ENCODE results near the gene VIPR2.

VIPR2 gene

DNA sequence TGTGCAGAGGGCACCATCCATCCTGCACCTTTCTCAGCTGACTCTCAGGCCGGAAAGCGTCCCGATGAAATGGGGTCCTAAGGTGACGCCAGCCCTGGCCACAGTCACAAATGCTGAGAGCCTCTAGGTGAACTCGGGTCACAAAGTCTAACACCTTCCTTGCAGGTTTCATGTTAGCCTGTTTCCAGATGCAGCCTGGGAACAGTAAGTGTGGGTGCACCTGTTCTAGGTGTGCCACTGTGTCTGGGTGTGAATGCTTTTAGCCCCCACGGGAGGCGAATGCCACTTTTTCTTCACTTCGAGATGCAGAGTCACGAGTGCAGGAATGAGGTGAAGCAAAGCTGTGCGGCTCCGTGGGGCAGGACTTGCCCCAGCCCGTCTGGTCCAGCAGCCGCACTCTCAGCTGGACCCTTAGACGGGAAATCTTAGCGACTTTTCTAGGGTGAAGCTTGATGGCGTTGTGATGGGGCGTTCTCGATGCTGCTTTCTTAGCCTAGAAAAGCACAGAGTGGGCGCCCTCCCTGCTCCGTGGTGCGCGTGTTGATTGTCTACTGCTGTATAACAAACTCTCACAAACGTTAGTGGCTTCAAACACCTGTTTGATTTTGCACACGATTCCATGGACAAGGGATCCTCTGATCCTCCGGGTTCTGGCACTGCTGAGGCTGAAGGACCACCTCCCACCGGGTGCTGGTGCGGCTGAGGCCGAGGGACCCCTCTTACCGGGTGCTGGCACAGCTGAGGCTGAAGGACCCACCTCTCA is 13.6 kb upstream of the VIPR2 start:
- DNase-seq (ENCODE audit: low read depth) = no peak

DNA sequence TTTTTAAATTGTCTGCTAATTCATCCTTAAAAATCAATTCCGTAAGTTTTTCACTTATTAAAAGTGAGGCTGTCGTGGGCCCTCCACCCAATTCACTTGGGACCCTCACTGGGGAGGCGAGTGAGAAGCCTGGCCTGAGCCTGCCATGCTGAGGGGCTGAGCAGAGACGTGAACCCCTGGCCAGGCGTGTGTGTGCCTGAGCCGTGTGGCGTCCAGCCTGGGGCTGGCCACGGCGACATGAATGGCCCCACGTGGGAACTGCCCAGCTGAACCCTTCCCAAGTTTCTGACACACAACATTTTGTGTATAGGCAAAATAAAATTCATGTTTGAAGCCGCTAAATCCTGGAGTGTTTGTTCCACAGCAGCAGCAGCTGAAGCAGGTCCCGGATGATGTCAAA is 13.0 kb upstream of the VIPR2 start:
- no peak for DNase-seq (ENCODE audit: low read depth)

DNA sequence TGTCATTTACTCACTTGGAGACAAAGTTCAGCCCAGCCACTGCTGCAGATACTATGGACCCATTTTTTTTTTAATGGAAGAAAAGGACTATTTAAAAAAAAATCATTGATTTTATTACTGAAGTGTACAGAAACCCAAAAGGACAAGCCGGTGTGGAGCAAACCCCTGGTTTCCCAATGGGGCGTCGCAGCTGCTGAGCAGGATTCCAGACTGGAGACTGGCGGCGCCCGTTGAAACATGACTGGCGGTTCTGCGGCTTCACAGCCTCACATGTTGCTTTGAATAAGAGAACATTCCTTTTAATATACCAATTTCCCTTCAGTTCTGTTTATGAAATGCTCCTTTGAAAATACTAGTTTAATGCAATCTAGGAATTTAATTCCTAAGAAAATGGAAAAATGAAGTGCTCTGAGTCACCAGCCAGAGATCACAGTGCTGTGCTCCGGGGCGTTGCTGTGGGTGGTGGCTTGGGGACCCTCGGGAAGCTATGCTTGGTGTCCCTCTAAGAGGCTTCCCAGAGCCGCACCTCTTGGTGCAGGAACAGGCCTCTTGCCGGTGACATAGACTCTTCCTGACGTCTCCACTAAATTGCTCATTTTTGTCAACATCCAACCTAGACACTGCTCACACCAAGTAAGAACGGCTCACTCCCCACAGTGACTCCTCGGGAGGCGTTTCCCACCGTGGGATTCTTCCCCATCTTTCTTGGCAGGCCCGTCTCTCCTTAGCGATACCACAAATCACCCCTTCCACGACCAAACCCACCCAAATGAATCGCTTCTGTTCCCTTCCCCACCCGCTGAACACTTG is 12.0 kb upstream of the VIPR2 start:
- no peak for DNase-seq (ENCODE audit: low read depth)

DNA sequence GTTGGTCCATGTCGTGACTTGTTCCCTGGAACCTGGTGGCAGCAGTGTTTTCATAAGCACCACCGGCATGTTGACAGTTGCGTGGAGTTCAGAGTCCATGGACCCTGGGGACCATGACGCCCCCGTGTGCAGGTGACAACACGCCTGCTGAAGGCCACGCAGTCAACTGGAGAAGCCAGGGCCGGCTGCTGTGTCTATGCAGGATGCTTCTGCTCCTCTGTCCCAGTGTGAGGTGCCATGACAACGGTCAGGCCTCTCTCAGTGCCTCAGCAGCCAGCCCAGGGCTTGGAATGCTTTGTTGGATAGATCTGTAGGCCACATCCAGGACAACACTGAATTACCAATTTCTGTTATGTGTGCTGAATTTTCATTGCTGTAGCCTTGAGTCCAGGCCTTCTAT is 10.7 kb upstream of the VIPR2 start:
- no peak for DNase-seq (ENCODE audit: low read depth)

DNA sequence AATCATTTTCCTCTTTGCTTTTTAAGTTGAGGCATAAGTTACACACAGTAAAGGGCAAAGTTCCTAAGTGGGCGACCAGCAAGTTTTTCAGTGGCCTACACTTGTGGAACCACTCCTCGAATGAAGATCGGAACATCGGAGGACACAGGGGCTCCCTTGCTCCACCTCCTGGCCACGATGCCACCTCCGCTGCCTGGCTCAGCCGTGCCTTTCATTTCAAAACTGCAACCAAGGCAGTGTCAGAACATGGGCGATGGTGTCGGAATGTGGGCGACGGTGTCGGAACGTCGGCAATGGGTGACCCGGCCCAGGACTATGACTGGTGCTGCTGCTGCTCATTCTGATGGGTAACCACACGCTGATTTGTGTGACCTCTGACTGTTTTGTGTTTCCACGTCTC is 9.6 kb upstream of the VIPR2 start:
- no peak for DNase-seq (ENCODE audit: low read depth)

DNA sequence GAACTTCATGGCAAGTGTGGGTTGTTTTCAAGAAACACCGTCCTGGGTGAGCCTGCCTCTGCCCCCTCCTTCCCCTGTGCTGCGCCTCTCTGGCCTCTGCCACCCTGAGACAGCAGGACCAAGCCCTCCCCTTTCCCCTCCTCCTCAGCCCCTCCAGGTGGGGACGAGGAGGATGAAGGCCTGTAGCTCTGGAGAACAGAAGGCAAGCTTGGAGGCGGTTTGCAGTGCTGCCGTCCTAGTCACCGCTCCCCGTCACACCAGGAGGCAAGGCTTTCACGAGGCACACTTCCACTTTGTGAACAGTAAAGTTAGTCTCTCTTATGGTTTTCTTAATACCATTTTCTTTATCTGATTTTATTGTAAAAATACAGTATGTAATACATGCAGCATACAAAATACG is 8.8 kb upstream of the VIPR2 start:
- no peak for DNase-seq (ENCODE audit: low read depth)

DNA sequence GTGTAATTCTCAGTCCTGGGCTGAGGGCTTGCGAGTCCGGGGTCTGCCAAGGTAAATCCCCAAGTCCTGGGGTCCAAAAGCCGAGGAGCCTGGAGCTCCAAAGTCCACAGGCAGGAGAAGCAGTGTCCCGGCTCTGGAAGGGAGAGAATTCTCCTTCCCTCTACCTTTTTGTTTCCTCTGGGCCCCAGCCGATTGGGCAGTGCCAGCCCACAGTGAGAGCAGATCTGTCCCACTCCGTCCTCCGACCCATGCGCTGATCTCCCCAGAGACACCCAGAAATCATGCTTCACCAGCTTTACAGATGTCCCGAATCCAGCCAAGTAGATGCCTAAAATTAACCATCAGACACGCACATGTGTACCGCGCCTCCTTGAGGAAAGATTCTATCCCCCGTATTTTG is 8.1 kb upstream of the VIPR2 start:
- no peak for DNase-seq (ENCODE audit: low read depth)

DNA sequence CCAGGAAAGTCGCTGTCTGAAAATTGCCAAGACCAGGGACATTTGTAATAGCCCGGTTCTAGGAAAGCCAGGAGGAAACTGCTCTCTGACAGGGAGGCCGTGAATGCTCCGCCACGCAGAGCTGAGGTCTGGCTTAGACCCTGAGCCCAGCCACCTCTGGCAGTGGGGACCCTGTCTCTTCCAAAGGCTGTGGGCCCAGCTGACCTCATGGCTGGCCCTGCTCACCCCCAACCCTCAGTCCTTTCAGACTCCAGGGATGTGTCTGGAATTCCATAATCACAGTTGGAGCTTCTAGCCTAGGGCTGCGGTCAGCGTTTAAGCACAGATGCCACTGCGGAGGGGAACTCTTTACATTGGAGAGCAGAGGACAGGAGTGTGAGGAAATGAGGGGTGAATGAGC is 6.6 kb upstream of the VIPR2 start:
- DNase-seq (ENCODE audit: low read depth) = no peak

DNA sequence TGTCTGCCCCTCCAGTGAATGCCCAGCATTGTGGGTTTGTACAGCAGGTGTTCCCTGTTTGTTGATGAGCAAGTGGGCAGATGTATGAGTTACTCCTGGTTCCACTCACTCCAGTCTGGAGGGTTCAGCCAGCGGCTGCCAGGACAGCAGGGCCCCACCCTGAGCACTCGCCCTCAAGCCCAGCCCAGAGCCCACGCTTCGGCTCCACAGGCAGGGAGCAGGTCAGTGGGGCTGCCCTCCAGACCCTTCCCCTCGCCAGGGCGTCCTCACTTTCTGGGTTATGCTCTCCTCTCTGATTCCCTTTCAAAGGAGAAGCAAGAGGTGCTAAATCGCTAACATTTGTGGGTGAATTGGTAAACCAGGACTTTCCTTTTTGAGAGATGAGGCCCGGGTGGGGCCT is 4.8 kb upstream of the VIPR2 start:
- no peak for DNase-seq (ENCODE audit: low read depth)

DNA sequence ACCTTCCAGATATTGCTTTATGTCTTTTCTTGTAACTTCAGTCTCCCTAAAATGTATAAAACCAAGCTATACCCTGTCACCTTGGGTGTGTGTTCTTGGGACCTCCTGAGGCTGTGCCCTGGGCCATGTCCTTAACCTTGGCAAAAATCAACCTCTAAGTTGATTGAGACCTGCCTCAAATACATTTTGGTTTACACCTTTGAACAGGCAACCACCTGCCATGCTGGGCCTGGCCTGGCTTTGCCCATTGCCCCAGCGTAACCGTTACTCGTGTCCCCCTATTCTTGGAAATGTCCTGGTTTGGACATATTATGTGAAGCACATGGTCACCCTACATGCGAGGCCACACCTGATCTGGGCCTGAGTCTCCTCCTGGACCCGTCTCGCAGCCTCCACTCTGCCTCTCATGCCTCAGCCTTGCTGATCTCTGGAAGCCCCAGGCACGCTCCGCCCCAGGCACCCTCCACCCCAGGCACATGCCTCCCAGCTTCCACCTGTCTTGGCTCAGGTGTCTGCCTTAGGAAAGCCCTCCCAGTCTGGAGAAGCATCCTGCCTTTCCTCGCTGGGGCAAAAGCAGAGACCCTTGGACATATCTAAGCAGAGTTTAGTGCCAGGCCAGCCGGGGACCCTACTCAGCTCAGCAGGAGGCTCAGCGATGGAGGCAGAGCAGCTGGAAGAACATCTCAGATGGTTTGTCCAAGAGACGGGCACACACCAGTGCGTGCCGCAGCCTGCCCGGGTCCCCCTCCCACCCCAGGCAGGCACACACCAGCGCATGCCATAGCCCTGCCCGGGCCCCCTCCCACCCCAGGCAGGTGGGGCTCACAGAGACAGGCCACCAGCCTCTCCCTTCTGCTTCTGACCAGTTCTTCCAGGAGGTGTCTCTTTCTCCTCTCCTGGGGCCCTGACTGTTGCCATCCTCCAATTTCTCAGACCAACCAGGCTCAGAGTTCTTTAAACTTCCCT is 4.0 kb upstream of the VIPR2 start:
- no peak for DNase-seq (ENCODE audit: low read depth)

DNA sequence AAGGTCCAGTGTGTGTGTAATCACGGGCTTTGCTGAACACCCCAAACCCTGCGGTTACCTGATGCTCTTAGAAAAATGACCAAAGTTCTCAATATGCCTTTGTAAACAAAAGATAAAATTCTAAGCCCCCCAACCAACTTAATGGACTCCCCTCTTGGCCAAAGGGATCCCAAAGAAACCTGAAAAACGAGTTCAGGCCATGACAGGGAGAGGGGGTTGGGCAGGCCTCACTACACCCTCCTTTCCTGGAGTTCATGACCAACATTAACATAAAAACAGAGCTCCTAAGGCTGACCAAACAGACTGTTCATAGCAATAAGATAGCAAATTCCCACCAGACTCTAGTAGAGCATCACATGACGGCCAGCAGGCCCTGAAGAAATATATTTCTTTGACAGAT is 3.0 kb upstream of the VIPR2 start:
- DNase-seq (ENCODE audit: low read depth) = no peak

DNA sequence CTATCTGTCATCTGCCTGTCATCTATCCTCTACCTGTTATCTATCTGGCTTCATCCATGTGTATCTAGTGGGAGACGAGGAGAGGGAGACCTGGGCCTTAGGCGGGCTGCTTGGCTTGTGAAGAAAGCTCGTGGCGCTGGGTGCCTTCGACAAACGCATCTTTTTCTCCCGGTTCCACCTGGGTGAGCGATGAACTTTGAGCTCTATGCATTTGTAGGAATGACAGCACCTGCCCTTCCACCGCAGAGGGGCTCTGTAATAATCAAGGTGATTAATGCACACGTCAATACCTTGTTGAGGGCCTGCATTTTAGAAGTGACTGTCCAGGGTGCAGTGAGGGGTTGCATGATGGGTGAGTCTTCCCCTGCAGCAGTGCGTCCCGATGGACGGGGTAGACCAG is 2.6 kb upstream of the VIPR2 start:
- DNase-seq (ENCODE audit: low read depth) = no peak

DNA sequence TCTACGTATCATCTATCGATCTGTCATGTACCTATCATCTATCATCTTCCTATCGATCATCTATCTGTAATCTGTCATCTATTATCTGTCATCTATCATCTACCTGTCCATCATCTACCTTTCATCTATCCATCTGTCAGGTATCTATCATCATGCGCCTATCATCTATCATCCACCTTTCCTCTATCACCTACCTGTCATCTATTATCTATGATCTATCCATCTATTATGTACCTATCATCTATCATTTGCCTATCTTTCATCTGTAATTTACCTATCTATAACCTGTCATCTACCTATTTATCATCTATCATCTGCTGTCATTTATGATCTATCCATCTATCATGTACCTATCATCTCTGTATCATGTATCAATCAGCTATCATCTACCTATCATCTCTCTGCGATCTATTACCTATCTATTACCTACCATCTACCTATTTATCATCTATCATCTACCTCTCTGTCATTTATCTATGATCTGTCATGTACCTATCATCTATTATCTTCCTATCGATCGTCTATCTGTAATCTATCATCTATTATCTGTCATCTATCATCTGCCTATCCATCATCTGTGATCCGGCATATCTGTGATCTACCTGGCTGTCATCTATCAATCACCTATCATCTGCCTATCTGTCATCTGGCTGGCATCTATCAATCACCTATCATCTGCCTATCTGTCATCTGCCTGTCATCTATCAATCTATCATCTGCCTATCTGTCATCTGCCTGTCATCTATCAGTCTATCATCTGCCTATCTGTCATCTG is 1.6 kb upstream of the VIPR2 start:
- DNase-seq (ENCODE audit: low read depth) = no peak

DNA sequence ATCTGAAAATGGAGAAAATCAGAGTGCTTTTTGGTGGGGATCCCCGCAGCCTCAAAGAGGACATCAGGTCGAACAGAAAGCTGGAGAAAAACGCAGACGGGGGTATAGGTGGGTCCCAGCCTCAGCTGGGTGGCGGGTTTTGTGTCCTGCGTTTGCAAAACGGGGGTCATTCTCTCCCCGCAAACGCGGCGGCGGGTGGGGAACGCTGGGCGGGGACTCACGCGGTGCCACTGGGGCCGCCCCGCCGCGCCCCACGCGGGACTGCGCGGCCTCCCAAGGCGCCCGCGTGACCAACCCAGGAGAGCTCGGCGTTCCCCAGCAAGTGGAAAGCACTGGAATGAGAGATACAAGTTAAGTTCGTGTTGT is 806 bp upstream of the VIPR2 start:
- no peak for DNase-seq (ENCODE audit: low read depth)

DNA sequence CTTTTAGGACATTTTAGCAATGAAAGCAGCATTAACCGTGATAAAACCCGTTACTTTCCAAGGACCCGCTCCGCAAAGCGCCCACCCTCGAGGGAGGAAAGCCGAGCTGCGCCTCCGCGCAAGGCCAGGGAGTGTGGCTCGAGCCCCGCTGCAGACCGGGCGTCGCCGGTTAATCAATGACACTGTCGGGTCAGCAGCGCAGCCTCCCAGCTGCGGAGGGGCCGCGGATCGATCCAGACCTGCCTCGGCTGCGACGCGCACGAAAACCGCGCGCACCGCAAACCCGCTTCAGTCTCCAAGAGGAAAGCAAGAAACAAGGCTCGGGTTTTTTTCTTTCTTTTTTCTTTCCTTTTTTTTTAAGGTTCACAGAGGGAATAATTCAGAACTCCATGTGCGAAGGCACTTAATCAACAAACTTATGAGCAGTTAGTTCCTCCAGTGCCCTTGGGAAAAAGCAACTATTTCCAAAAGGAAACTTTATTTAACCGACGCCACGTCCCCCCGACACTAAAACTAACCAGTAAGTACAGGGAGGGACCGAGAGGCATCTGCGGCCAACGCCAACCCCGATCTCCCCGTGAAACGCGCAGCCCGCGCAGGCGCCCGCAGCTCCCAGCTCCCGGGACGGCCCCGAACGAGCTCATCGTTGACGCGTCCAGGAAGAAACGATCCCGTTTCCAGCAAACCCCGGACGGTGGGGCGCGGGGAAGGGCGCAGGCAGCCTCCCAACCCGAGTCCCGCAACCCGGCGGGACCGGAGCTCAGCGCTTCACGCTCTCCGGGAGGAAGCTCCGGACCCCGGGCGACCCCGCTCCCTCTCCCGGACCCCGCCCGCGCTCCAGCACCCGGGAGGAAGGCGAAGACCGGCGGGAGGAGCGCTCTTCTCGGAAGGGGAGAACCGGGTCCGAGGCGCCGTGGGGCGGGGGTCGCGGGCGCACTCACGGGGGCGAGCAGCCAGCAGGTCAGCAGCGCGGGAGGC is 598 bp downstream of the VIPR2 start:
- DNase-seq (ENCODE audit: low read depth) = no peak

DNA sequence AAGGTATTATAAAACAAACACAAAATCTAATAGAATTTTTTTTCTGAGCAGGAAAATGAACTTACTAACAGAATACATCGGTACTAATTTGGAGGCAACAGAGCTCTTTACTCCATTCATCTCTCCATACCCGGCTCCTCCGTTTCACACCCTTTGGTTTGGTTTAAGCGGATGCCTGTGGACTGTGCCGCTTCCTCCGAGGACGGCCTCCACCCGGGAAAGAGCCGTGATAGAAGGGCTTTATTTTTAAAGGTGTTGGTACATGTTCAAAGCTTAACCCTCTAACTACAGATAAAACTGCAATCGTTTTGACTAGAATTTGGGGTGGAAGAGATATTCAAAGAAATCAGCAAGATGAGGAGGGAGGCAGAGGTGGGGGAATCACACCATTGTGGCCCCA is 1.9 kb downstream of the VIPR2 start:
- no peak for DNase-seq (ENCODE audit: low read depth)

DNA sequence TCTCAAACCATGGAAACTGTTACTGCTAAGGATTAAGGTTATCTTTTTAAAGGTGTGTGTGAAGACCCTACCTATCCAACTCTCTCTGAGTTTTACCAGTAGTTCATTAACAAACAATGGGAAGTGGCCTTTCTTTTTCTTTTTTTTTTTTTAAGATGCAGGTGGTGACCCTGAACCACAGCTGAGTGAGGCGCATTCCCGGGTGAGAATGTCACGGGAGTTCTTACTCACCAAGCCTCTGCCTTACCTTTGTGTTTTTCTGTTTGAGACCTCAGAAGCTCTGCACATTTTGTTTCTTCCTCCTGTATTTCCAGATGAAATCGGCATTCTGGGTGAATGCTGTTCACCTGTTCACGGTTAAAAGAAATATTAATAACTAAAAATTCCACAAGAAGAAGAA is 2.5 kb downstream of the VIPR2 start:
- no peak for DNase-seq (ENCODE audit: low read depth)

DNA sequence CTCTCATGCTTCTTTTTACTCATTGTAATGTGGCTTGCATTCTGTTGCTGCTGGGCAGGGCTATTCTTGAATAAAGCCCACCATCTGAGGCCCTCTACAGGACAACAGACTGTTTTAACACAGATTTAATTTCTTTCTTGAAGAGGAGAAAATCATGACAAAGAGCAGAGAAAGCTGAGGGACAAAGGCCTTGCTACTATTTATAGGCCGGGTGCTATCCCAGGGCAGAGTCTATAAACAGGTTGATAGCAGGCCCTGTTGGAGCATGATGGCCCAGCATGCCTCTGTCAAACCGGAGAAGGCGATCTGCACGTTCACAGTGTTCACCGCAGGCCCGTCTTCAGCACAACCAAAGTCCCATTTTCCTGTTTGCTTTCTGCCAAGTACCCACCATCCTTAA is 3.0 kb downstream of the VIPR2 start:
- no peak for DNase-seq (ENCODE audit: low read depth)

DNA sequence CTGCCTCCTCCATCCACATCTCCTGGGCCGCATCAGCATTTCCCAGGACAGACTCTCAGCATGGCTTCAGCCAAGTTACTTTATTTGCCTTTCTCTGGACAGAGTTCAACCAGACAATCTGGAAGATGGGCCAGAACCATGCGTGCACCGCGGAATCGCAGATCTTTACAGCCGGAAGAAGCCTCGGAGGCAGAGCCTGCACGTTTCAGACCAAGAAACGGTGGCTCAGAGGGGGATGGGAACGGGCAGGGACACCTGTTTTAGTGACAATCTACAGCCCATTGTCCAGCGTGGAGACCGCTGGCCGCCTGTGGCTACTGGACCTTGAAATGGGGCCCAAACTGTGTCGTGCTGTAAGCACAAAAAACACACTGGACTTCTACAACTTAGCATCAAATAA is 3.5 kb downstream of the VIPR2 start:
- DNase-seq (ENCODE audit: low read depth) = no peak

DNA sequence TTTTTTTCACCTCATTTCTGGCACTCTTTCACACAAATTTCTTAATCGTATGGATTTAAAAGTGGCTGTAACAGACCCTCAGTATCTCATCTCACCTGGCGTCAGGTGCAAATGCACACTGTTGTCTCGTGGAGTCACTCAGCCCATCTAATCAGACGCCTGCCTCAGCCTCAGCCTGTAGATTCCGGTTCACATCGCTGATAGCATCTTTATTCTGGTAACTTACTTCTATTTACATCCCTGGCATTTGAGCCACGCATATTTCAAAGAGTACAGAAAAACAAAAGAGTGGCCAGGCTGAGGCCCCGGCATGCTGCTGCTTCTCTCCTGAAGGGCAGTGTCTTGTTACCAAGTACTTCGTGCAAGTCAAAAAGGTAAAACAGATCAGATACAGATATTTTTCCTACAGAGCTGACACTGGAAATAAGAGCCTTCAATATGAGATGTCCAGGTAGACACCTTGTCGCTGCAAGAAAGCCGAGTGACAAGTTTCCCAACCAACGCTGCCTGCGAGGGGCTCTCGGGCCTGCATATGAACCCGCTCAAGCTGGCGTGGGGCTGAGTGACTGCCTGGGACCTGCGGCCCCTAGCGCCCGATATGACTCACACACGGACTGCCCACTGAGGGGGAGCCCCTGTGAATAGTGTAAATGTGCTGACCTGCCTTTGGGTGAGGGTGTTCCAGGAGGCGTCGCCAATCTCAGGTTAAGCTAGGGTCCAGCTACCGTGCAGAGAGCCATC is 4.3 kb downstream of the VIPR2 start:
- no peak for DNase-seq (ENCODE audit: low read depth)

All from activated gamma-delta T cell treated with anti-CD3 and anti-CD28 coated beads, Interleukin-2, amount 50 U/mL, for 16 hours (primary cell).